Activated T-helper 1 cell treated with anti-CD3 and anti-CD28 coated beads, Interleukin-2, amount 50 U/mL, for 16 hours (primary cell): Measurements from ENCODE around the gene SP5.
"Not testable (repeated sequence)": the region's sequence is repeated elsewhere in the genome, so short reads cannot be mapped to it uniquely, and the experiment has no call there.

Experiments
- DNase-seq, 2 donors: peaks; one replicate each; pipeline ENCODE4 v3.0.0-alpha.2; 2020; ENCODE audit warnings: low read depth in 1 of 2, low spot score in 1 of 2

Gene SP5

DNA sequence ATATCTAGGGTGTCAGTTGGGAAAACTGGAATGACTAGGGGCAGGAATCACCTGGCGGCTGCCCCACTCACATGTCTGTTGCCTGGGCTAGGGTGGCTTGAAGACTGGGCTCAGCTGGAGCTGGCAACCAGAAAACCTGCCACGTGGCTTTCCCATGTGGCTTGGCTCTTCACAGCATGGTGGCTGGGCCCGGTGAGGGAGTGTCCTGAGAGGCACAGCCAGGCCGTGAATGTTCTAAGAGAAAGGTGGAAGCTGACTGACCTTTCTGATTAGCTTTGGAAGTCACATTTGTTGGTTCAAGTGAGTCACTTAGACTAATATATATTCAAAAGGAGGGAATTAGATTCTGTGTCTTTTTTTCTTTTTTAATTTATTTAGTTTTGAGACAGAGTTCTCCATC, 22.7 kb downstream of the SP5 start:
- DNase-seq, result no peak

DNA sequence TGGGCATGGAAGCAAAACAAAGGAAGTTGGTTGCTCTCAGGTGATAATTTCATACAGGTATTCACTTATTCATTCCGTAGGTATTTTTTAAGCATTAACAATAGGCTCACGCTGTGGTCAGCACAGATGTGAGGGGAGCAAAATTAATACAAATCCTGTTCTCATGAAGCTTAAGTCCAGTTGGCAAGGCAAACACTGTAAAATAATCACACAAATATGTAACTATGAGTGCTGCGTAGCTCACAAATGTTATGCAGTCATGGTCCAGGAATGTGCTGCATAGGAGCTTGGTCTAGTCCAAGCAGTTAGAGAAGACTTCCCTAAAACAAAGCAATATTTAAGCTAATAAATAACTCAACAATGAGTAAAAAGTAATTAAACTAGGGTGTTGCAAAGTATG, 23.9 kb downstream of the SP5 start:
- DNase-seq, result no peak

DNA sequence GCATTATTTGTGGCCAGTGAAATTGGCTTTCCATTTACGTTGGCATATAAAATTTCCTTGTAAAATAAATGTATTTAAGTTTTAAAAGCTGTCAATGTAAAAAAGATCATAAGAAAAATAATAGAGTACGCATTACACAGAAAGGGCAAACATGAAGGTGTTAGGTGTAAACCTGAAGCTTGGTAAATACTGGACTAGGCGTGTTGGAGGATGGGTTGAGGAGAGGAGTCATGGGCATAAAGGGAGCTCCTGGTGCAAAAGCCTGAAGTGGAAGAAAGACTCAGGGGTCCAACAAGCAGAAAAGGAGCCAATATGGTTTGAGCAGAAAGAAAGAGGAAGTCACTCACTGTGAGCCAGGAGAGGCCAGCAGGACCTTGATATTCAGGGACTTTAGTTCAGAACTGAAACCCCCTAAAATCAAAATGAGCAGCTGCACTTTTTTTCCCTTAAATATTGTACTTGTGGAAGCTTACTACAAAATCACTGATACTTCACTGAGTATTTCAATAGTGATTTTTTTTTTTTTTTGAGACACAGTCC, 24.4 kb downstream of the SP5 start:
- DNase-seq, result no peak

DNA sequence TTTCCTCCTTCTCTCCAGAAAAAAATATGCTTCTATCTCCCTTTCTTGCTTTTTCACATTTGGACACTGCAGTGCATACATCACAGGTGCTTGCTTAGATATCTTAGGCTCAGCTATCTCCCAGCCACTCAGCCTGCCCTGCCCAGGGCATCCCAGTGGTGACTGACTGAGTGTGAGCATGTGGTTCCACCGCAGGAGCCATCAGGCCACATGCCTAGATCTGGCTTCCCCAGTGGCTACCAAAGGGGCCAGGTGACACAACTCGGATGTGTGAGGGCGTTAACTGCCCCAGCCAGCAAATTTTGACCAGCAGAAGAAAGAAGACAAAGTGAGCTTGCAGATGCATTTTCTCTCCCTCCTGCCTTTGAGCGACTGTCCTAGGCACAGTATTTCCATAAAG, 25.5 kb downstream of the SP5 start:
- DNase-seq, result no peak

DNA sequence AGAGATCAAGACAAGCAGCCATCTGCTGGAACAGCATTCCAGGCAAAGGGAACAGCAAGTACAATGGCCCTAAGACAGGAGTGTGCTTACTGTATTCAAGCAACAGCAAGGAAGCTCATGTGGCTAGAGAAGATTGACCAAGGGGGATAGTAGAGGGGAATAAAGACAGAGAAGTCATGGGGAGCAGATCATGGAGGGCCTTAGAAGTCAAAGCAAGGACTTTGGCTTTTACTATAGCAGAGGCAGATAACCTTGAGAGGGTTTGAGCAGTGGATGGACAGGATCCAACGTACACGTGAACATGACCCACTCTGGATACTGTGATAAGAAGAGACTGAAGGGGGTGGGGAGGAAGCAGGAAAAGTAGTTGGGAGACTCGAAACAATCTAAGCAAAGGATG, 26.9 kb downstream of the SP5 start:
- DNase-seq, result no peak

DNA sequence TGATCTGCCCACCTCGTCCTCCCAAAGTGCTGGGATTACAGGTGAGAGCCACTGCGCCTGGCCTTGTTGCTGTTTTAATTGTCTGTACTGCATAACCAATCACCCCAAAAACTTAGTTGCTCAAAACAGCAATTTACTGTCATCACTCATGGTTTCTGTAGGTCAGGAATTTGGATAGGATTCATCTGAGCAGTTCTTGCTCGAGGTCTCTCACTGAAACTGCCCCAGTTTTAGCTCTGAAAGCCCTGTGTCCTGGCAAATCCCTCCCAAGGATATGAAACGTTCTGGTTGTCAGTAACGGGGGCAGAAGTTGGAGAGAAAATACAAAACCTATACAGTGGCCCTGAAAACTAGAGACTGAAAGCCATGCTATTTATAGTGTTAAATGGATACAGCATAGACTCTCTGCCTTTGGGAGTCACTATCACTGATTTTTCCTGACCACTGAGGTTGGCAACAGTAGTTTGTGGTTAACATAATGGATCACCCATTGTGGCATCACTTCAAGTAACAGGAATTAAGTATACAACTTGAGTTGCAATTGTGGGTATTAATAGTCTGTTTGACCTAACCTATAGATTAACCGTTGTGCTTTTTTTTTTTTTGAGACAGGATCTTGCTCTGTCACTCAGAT, 27.9 kb downstream of the SP5 start:
- no peak for DNase-seq

DNA sequence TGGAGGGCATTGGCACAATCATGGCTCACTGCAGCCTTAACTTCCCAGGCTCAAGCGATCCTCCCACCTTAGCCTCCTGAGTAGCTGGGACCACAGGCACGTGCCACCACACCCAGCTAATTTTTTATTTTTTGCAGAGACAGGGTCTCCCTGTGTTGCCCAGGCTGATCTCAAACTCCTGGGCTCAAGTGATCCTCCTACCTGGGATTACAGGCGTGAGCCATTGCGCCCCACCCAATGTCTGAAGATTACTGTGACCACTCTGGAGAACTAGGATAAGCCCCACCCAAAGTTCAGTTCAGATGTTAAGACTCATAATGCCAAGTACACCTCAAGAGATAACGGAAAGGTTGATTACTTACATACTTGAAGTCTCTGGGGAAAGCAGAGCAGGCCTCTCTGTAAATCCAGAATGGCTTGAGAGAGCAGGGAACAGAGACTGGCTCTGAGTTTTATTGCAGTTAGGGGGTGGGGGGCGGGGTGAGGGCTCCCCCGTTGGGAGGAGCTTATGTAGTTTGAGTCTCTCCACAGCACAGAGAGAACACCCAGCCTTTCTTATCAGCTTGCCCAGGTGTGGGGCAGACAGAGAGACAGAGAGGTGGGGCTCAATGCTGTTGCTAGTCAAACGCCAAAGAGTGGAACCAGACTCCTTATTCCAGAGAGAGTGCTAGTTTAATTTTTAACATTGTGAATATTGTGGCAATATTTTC, 28.5 kb downstream of the SP5 start:
- DNase-seq, result no peak

DNA sequence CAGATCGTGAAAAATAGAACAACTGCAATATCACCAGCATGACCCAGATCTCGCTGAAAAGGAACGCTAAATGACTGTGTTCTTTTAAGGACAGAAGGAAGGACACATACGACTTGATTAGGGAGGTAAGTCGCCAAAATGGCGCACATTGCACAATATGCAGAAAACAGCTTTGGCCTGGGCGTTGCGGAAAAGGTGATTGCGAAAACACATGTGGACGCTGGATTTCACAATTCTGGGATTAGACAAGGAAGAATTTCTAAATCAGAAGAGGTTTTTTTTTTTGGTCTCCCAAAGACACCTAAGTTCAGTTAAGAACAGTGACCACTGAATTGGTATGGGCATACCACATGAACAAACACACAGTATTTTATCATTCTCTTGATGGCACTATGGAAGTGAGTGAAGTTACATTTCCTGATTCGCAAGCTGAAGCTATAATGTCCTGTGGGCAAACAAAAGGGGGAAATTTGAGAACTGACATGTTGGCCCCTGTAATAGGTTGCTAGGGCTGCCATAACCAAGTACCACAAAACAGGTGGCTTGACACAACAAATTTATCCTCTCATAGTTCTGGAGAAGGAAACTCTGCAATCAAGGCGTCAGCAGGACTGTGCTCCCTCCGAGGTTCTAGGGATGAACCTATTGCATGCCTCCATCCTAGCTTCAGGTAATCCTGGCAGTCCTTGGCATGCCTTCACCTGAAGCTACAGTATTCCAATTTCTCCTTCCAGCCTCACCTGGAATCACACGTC, 29.3 kb downstream of the SP5 start:
- no peak for DNase-seq

DNA sequence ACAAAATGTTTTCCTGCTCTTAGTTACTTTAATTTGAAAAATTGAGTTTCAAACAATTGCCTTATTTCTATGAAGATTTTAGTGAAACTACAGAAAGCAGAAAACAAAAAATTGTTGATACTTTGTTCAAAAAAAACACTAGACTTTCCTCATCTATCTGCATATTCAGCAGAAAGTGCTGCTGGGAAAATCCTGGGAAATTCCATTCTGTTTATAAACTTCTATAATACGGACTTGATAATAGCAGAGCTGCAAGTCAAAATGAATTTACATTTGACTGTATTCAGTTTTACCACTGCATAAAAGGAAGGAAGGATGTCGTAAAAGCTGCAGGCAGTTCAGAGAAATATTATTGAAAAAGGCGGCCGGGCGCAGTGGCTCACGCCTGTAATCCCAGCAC, 30.2 kb downstream of the SP5 start:
- DNase-seq, result no peak

DNA sequence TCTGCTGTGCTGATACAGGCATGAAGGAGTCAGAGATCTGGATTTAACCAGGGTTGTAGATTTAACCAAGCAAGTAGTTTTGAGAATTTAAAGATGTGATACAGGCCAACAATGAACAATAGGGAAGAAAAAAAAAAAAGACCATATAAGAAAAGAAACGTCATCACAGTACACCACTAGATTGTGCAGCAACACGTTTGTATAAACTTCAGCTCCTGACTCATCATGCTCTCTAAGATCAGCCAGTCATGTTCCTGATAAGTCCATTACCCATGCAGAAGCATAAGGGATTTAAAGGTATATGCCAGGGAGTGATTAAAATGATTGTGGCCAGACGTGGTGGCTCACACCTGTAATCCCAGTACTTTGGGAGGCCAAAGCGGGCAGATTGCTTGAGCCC, 32.8 kb downstream of the SP5 start:
- DNase-seq, result no peak

DNA sequence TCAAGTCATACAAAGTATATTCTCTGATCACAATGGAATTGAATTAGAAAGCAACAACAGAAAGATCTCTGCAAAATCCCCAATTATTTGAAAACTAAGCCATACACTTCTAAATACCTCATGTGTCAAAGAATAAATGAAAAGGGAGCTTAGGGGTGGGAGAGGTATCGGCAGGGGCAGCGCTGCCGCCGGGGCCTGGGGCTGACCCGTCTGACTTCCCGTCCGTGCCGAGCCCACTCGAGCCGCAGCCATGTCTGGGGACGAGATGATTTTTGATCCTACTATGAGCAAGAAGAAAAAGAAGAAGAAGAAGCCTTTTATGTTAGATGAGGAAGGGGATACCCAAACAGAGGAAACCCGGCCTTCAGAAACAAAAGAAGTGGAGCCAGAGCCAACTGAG, 36.4 kb downstream of the SP5 start:
- DNase-seq, result not testable (repeated sequence)

DNA sequence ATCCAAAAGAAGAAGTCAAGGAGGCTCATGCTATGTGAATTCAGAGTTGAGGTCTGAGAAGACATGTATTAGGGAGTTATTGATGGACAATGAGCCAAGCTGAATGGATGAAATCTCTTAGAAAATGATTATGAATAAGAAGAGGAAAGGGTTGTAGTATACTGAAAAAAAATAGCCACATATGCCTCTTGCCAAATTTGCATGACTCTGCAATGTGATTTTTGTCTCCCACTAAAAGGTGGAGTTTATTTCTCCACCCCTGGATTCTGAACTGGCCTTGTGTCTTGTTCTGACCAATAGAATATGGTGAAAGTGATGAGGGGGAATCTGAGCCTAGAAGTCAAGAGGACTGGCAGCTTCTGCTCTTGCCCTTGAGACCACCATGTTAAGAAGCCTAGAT, 46.4 kb downstream of the SP5 start:
- no peak for DNase-seq

DNA sequence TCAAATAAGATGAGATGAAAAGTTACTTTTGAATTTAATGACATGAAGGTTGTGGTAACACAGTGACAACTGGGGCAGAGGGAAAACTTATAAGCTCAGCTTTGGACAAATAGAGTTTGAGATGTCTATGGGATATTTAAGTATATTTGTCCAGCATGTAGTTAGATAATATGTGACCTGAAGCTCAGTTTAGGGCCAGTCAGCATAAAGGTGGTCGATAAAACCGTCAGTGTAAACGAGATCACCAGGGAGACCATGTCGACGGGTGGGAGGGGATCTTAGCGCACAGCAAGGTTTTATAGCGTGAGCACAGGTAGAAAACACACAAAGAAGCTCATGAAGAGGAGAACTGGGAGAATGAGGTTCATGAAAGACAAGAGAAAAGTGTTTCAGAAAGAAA, 47.6 kb downstream of the SP5 start:
- no peak for DNase-seq

DNA sequence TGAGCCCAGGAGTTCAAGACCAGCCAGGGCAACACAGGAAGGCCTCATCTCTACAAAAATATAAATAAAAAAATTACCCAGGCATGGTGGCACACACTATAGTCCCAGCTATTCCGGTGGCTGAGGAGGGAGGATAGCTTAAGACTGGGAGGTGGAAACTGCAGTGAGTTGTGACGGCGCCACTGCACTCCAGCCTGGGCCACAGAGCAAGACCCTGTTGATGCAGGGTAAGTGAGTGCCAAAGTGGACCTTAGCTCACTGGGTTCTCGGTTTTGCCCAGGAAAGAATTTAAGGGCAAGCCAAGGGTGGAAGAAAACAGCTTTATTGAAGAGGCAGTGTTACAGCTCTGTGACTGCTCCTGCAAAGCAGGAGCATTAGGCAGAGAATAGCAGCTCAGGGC, 48.1 kb downstream of the SP5 start:
- DNase-seq, result no peak

DNA sequence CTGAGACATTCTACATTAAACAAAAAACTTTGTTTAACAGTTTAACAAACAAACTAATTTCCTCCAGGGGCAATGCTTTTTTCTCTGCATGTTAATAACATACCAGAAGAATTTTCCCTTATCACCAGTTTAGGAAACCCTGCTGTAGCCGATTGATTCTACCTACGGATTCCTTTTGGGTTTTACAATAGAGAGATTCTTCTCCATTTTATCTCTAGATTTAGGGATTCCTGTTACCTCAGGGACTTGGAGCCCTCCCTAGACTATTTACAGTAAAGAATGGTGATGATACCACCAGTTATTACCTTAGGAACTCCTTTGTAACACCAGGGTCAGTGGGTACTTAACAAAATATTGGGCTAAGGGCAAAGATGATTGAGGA, 49.7 kb downstream of the SP5 start:
- DNase-seq, result no peak

DNA sequence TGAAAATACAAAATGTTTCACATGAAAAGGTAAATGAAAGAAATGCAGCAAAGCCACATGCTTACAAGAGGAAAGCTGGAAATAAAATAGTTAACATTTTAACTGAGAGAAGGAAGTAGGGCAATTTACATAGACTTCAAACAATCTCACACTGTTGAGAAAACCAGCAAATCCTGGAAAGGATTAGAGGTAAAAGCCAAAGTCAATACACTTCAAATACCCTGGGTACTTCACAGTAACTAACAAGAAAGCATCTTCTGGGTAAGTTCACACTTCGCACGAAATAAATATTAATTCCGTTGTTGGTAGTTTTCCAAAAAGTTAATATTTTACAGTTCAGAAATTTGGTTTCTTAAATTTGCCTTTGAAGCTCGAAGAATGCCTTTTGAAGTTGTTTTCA, 51.6 kb downstream of the SP5 start:
- DNase-seq, result no peak
